ENCODE measurements around the gene KIAA0513. TPM values are rescaled to one million over a fixed set of nuclear protein-coding genes. Genes with fewer than 3 reads are reported as not detected.

Gene KIAA0513
- total and polyA plus RNA-seq, 2 donors (not counting 1 experiment from before 2014, with no cell fraction given) = 1.1 to 2.1 TPM

GRCh38 chr16:85027958-85028684 lies 526 bp downstream of the KIAA0513 start:
- Histone ChIP-seq H3K4me2 (replicated peaks; ENCODE audit: low read depth, low read length, poor library complexity, severe bottlenecking) (peak overlapping the region; percentile 93), H3K79me2 (ENCODE audit: control insufficient read depth, insufficient read depth, low read length) (no peaks in the 10 kb centered on the region), H3K9ac (ENCODE audit: low read length) (peak overlapping the region; percentile 80), H3K36me3 (replicated peaks in 1 of 2; ENCODE audit: control extremely low read depth in 1 of 2, control insufficient read depth in 1 of 2, extremely low read depth in 1 of 2, insufficient read depth in 2 of 2, low read length in 1 of 2) (no peaks in the 10 kb centered on the region), H3K27ac (ENCODE audit: low read length in 2 of 2) (peak overlapping the region in 1 of 2 donors; percentile 75), H3K9me3 (ENCODE audit: control extremely low read depth in 1 of 3, control insufficient read depth in 2 of 3, insufficient read depth in 1 of 3, low read length in 2 of 3) (no peaks in the 10 kb centered on the region), H3K4me1 (ENCODE audit: control insufficient read depth in 2 of 2, insufficient read depth in 2 of 2, low read length in 2 of 2) (peaks cover 28 to 33% of the 10 kb centered on the region in 2 donors), H4K20me1 (ENCODE audit: control insufficient read depth, insufficient read depth, low read length, poor library complexity, severe bottlenecking) (no peaks in the 10 kb centered on the region), H3K4me3 (ENCODE audit: control extremely low read depth in 1 of 5, extremely low read depth in 1 of 5, insufficient read depth in 1 of 5, low read depth in 2 of 5, low read length in 4 of 5) (peak overlapping the region; percentile 24 to 84 (median 68)), H2AFZ (ENCODE audit: insufficient read depth, low read depth, low read length, poor library complexity, severe bottlenecking) (peak overlapping the region; percentile 93), H3K27me3 (replicated peaks in 1 of 4; ENCODE audit: control extremely low read depth in 1 of 4, control insufficient read depth in 3 of 4, insufficient read depth in 4 of 4, low read length in 3 of 4) (peaks cover 0 to 6% (median 2%) of the 10 kb centered on the region in 4 experiments)
- Mint-ChIP-seq H3K4me1 (peaks cover 42% of the 10 kb centered on the region), H3K4me3 (peak overlapping the region; percentile 94), H3K9me3 (ENCODE audit: insufficient read depth) (no peaks in the 10 kb centered on the region), H3K27ac (peak overlapping the region; percentile 76), H3K27me3 (peaks cover 13% of the 10 kb centered on the region)
- ATAC-seq (ENCODE audit: low read depth) (no peak), DNase-seq (no peak)
- TF ChIP-seq CTCF (IDR thresholded peaks at IDR 0.05) (peak; percentile 33), EZH2 (IDR thresholded peaks at IDR 0.05; ENCODE audit: borderline replicate concordance, insufficient read depth, low read depth, low read length, poor library complexity, severe bottlenecking) (no peak)
- CTCF ChIA-PET = interaction anchor here (0.7 to 3.4 kb wide), 4 partner anchors 17 to 59 kb away, joined by 3 to 22 read pairs (median 4); partner anchors contain the start of gene ZDHHC7
- 3% methylated on average over 41 of the region's 41 CpGs for WGBS (ENCODE audit: insufficient coverage)
- intact Hi-C loops (cut with micrococcal nuclease) = loop anchor here (1.0 to 5.0 kb wide), 5 partner anchors 17 to 1221 kb away; partner anchors contain the start of genes HSBP1 and ZDHHC7
- POLR2A ChIA-PET = interaction anchor here (0.6 to 1.2 kb wide), 3 partner anchors 18 to 657 kb away, joined by 3 to 4 read pairs (median 3); no protein-coding TSS in a partner anchor
